Muscle of arm (tissue), 12 donors: ENCODE data around the gene PLAAT4. TPM values are rescaled to one million over a fixed set of nuclear protein-coding genes. Genes with fewer than 3 reads are reported as not detected.
"Not testable (repeated sequence)": the region's sequence is repeated elsewhere in the genome, so short reads cannot be mapped to it uniquely, and the experiment has no call there.

Experiments
- DNase-seq: peaks from one replicate; pipeline ENCODE4 v3.0.0-alpha.2; 2013
- polyA plus RNA-seq, 12 donors: library from polyadenylated mRNA; unstranded; fragments of 120-200 nt; gene quantifications; one replicate each; pipeline ENCODE4 v1.2.1, GENCODE V29; 2013; ENCODE audit not compliant: insufficient read length in 12 of 12

PLAAT4 gene
- polyA plus RNA-seq, 12 donors, result 2.5 to 6.3 (median 3.2) TPM; not detected in 2

GRCh38 chr11:63567044-63567840 is 30.6 kb downstream of the PLAAT4 start:
- peak; percentile 38 for DNase-seq

- DNase-seq, result no peak
These were observed 33.0 kb downstream of the PLAAT4 start for GRCh38 chr11:63569570-63569969.

- no peak for DNase-seq
These were observed 35.5 kb downstream of the PLAAT4 start for GRCh38 chr11:63572026-63572688.

- DNase-seq, result peak; percentile 72
These were observed 37.6 kb downstream of the PLAAT4 start for GRCh38 chr11:63573881-63574855.

- peak; percentile 39 for DNase-seq
These were observed 38.4 kb downstream of the PLAAT4 start for GRCh38 chr11:63574856-63575602.

GRCh38 chr11:63578882-63579281 is 42.3 kb downstream of the PLAAT4 start:
- not testable (repeated sequence) for DNase-seq

GRCh38 chr11:63581224-63581623 is 44.6 kb downstream of the PLAAT4 start:
- not testable (repeated sequence) for DNase-seq

GRCh38 chr11:63583357-63583677 is 46.7 kb downstream of the PLAAT4 start:
- no peak for DNase-seq

GRCh38 chr11:63586451-63587166 is 50.0 kb downstream of the PLAAT4 start:
- no peak for DNase-seq

- no peak for DNase-seq
These were observed 52.4 kb downstream of the PLAAT4 start for GRCh38 chr11:63589000-63589399.

GRCh38 chr11:63590024-63590788 is 53.6 kb downstream of the PLAAT4 start:
- DNase-seq, result no peak

- DNase-seq, result no peak
These were observed 56.4 kb downstream of the PLAAT4 start for GRCh38 chr11:63592975-63593395.

- no peak for DNase-seq
These were observed 58.7 kb downstream of the PLAAT4 start for GRCh38 chr11:63595296-63595695.

Other genes starting within 250 kb of the PLAAT4 start
- under 1 TPM in 2 of 12 donors, not detected in 10; 0.08 to 0.70 TPM for gene SLC22A9, start 167.0 kb upstream of the PLAAT4 start, polyA plus RNA-seq
- gene PLAAT5, start 45.6 kb upstream of the PLAAT4 start, polyA plus RNA-seq, result 1 to 10 TPM in 10 of 12 donors, not detected in 2; 1.9 to 7.4 (median 3.1) TPM
- gene LGALS12, start 30.7 kb upstream of the PLAAT4 start, polyA plus RNA-seq, result under 1 TPM in 8 of 12 donors, not detected in 4; 0.12 to 0.43 (median 0.17) TPM
- under 1 TPM in 2 of 12 donors, not detected in 10; 0.25 to 0.68 TPM for gene PLAAT2, start 26.6 kb downstream of the PLAAT4 start, polyA plus RNA-seq
- 10 to 100 TPM in 11 of 12 donors, not detected in 1; 17.4 to 50.0 (median 38.2) TPM for gene PLAAT3, start 77.6 kb downstream of the PLAAT4 start, polyA plus RNA-seq
- gene ATL3, start 134.6 kb downstream of the PLAAT4 start, polyA plus RNA-seq, result 10 to 100 TPM in 11 of 12 donors, not detected in 1; 15.0 to 25.8 (median 17.8) TPM
- 100 to 1,000 TPM in 1 of 12 donors, 10 to 100 TPM in 10, not detected in 1; 53.7 to 124 (median 63.1) TPM for gene RTN3, start 144.7 kb downstream of the PLAAT4 start, polyA plus RNA-seq
- gene ZFTA, start 232.0 kb downstream of the PLAAT4 start, polyA plus RNA-seq, result 10 to 100 TPM in 11 of 12 donors, not detected in 1; 22.7 to 38.7 (median 26.3) TPM